T-helper 2 cell (primary cell): ENCODE results near the gene ETFDH.

Experiments
- DNase-seq, 5 experiments: peaks; one replicate each; pipeline versions ENCODE4 v3.0.0 to v3.0.0-alpha.2; 2012 to 2022

Gene ETFDH

GRCh38 chr4:158756588-158756987 is 84.5 kb downstream of the ETFDH start:
- no peak for DNase-seq

- no peak for DNase-seq
Observed at GRCh38 chr4:158758142-158758541, 86.0 kb downstream of the ETFDH start.

- no peak for DNase-seq
Observed at GRCh38 chr4:158758703-158759102, 86.6 kb downstream of the ETFDH start.
